Testis (tissue), 3 donors: ENCODE results near the gene HAUS8. TPM values are rescaled to one million over a fixed set of nuclear protein-coding genes. Genes with fewer than 3 reads are reported as not detected.

Source experiments
- DNase-seq: peaks from one replicate; pipeline ENCODE4 v3.0.0-alpha.2; 2019
- H3K27ac ChIP-seq, 2 donors: fragments of 200-600 bp; sonication (generic); one replicate each; pipeline ENCODE4 v1.5.1; 2019
- H3K27me3 ChIP-seq: fragments of 200-600 bp; sonication (generic); one replicate; pipeline ENCODE4 v1.5.1; 2019
- H3K36me3 ChIP-seq: fragments of 200-600 bp; sonication (generic); one replicate; pipeline ENCODE4 v1.5.1; 2017; ENCODE audit warnings: low read depth; ENCODE audit errors: missing control alignments
- H3K4me1 ChIP-seq: fragments of 200-600 bp; sonication (generic); one replicate; pipeline ENCODE4 v1.5.1; 2019
- H3K4me3 ChIP-seq, 2 donors: fragments of 200-600 bp; sonication (generic); one replicate each; pipeline ENCODE4 v1.5.1; 2017 to 2019
- H3K9me3 ChIP-seq: fragments of 200-600 bp; sonication (generic); one replicate; pipeline ENCODE4 v1.5.1; 2017
- CTCF ChIP-seq, 3 experiments: fragments of 450-650 bp in 2 of 3; fragments of 200-600 bp in 1 of 3; sonication (generic) in 1 of 3; IDR thresholded peaks; one replicate each; pipeline ENCODE4 v1.5.1; 2016 to 2019; ENCODE audit warnings: antibody characterized with exemption in 3 of 3, mild to moderate bottlenecking in 2 of 3, moderate library complexity in 1 of 3
- POLR2A ChIP-seq: fragments of 450-650 bp; IDR thresholded peaks from one replicate; pipeline ENCODE4 v1.6.1; 2017; ENCODE audit warnings: antibody characterized with exemption, mild to moderate bottlenecking, moderate library complexity
- WGBS, 2 donors: methylation state at CpG; one replicate each; pipeline ENCODE4 v1.1.5; 2018; 5-methylcytosine and 5-hydroxymethylcytosine counted together
- intact Hi-C: fragments of 100-400 bp; cut with DNase I; formaldehyde crosslinking; loops from one replicate; pipeline ENCODE4 v1.15.1; 2023; ENCODE audit warnings: low total_unique reads
- polyA plus RNA-seq: library from polyadenylated mRNA; stranded (reverse); fragments of 350-450 nt; fragmentation: Illumina TruSeq; extraction: RNeasy Lipid Tissue Mini Kit (QIAGEN cat#74804); gene quantifications from one replicate; pipeline ENCODE4 v1.2.3, GENCODE V29; 2014; ENCODE audit warnings: low read depth, low replicate concordance; ENCODE audit not compliant: insufficient read depth
- total RNA-seq, 2 donors: library from RNA; depleted of rRNA; stranded (reverse); fragments of >200 nt; gene quantifications; one replicate each; pipeline ENCODE4 v1.2.3, GENCODE V29; 2016

HAUS8 gene
- total and polyA plus RNA-seq, 3 donors from 2014 or later, result 20.0 to 29.7 (median 23.5) TPM

- no peak for DNase-seq
Observed at GRCh38 chr19:17037966-17038500, 37.2 kb downstream of the HAUS8 start.

GRCh38 chr19:17037184-17037583 lies 38.1 kb downstream of the HAUS8 start:
- H3K27ac ChIP-seq, result no peak overlapping the region
- H3K4me1 ChIP-seq, result no peaks in the 10 kb centered on the region
- no peak for DNase-seq
- H3K27me3 ChIP-seq, result no peaks in the 10 kb centered on the region
- H3K36me3 ChIP-seq, result no peaks in the 10 kb centered on the region
- H3K9me3 ChIP-seq, result no peaks in the 10 kb centered on the region
- TF ChIP-seq POLR2A, result no peak
- no peak for TF ChIP-seq CTCF (IDR thresholded peaks at IDR 0.05)
- WGBS, 2 donors, result 75 to 98% methylated on average over 6 of the region's 6 CpGs
- H3K4me3 ChIP-seq, result no peak overlapping the region
- intact Hi-C loops, result no loop called here

More at GRCh38 chr19:17037966-17038500, 37.2 kb downstream of the HAUS8 start:
- no peak for TF ChIP-seq CTCF (IDR thresholded peaks at IDR 0.05)
- TF ChIP-seq POLR2A, result no peak
- H3K4me1 ChIP-seq, result no peaks in the 10 kb centered on the region
- no peak overlapping the region for H3K27ac ChIP-seq
- no peaks in the 10 kb centered on the region for H3K27me3 ChIP-seq
- H3K9me3 ChIP-seq, result no peaks in the 10 kb centered on the region
- intact Hi-C loops, result no loop called here
- WGBS, 2 donors, result 67 to 83% methylated on average over 7 to 15 of the region's 15 CpGs
- no peak overlapping the region for H3K4me3 ChIP-seq
- no peaks in the 10 kb centered on the region for H3K36me3 ChIP-seq

GRCh38 chr19:17036640-17037039 lies 38.6 kb downstream of the HAUS8 start:
- Histone ChIP-seq H3K36me3 (no peaks in the 10 kb centered on the region), H3K4me3 (no peak overlapping the region), H3K27me3 (no peaks in the 10 kb centered on the region), H3K4me1 (no peaks in the 10 kb centered on the region), H3K9me3 (no peaks in the 10 kb centered on the region), H3K27ac (no peak overlapping the region)
- WGBS, 2 donors, result 89 to 98% methylated on average over 2 to 4 of the region's 4 CpGs
- no peak for DNase-seq
- intact Hi-C loops, result no loop called here
- TF ChIP-seq POLR2A, result no peak
- no peak for TF ChIP-seq CTCF (IDR thresholded peaks at IDR 0.05)

GRCh38 chr19:17035842-17036424 lies 39.3 kb downstream of the HAUS8 start:
- H3K36me3 ChIP-seq, result no peaks in the 10 kb centered on the region
- DNase-seq, result no peak
- 87 to 91% methylated on average over 13 to 15 of the region's 15 CpGs for WGBS, 2 donors
- no peaks in the 10 kb centered on the region for H3K9me3 ChIP-seq
- H3K4me1 ChIP-seq, result no peaks in the 10 kb centered on the region
- H3K4me3 ChIP-seq, result no peak overlapping the region
- intact Hi-C loops, result no loop called here
- TF ChIP-seq POLR2A (no peak), CTCF (IDR thresholded peaks at IDR 0.05) (no peak)
- no peak overlapping the region for H3K27ac ChIP-seq
- no peaks in the 10 kb centered on the region for H3K27me3 ChIP-seq

- Histone ChIP-seq H3K4me3 (no peak overlapping the region), H3K4me1 (no peaks in the 10 kb centered on the region), H3K9me3 (no peaks in the 10 kb centered on the region), H3K36me3 (no peaks in the 10 kb centered on the region), H3K27me3 (no peaks in the 10 kb centered on the region), H3K27ac (no peak overlapping the region)
- 86% methylated on average over 6 of the region's 6 CpGs for WGBS, 2 donors
- no peak for DNase-seq
- TF ChIP-seq POLR2A (no peak), CTCF (IDR thresholded peaks at IDR 0.05) (no peak)
- intact Hi-C loops, result no loop called here
Observed at GRCh38 chr19:17031741-17032140, 43.5 kb downstream of the HAUS8 start.
